ENCODE data around the gene MPC1. TPM values are rescaled to one million over a fixed set of nuclear protein-coding genes. Genes with fewer than 3 reads are reported as not detected.

Gene MPC1
- total and polyA plus RNA-seq, 2 donors (not counting 3 experiments of a cell fraction or from before 2014, with no cell fraction given) = 15.5 to 17.5 TPM

DNA sequence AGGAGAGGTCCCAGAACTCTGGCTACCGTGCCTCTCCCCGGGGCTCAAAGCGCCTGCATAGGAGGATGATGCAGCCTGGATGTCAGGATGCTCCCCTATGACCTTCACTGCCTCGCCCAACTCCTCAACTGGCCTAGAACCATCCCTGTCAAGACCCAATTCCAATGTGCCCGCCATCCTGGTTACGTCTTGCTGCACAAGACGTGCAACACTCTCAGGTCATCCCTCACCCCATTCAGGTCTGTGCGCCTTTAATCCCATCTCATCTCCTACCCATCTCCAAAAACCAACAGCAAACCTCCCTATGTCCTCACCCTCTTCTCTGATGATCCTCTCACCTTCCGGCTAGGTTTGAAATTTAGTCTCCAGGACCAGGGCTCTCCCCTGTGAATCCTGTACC, 43.9 kb downstream of the MPC1 start:
- no TSS peak for BruUV-seq (replicated peaks)
- ChIA-PET POLR2A (no interaction called here), CTCF (no interaction called here)
- Histone ChIP-seq H2AFZ (ENCODE audit: low read depth, low read length) (no peak overlapping the region), H3K27me3 (ENCODE audit: control insufficient read depth in 2 of 2, insufficient read depth in 2 of 2, low read length in 2 of 2) (no peaks in the 10 kb centered on the region), H4K20me1 (replicated peaks; ENCODE audit: control insufficient read depth, extremely low read depth, insufficient read depth, low read length) (no peaks in the 10 kb centered on the region), H3K9me3 (replicated peaks; ENCODE audit: control insufficient read depth, insufficient read depth, low read length) (no peaks in the 10 kb centered on the region), H3K4me3 (replicated peaks in 1 of 3; ENCODE audit: insufficient read depth in 1 of 3, low read depth in 1 of 3, low read length in 3 of 3) (no peak overlapping the region), H3K9ac (replicated peaks; ENCODE audit: extremely low read depth, insufficient read depth, low read length) (no peak overlapping the region), H3K4me1 (ENCODE audit: control insufficient read depth, extremely low read depth, insufficient read depth, low read length) (peaks cover 13% of the 10 kb centered on the region), H3K36me3 (ENCODE audit: control insufficient read depth in 2 of 2, extremely low read depth in 1 of 2, insufficient read depth in 2 of 2, low read length in 2 of 2) (no peaks in the 10 kb centered on the region), H3K4me2 (ENCODE audit: insufficient read depth, low read length) (no peak overlapping the region), H3K9me1 (replicated peaks; ENCODE audit: control insufficient read depth, extremely low read depth, insufficient read depth, low read length) (no peaks in the 10 kb centered on the region), H3K79me2 (ENCODE audit: control insufficient read depth, insufficient read depth, low read length) (peaks cover 51% of the 10 kb centered on the region), H3K27ac (ENCODE audit: insufficient read depth, low read depth, low read length) (no peak overlapping the region)
- no peak for TF ChIP-seq EZH2 (IDR thresholded peaks at IDR 0.05; ENCODE audit: borderline replicate concordance, low read depth, low read length, severe bottlenecking)
- no peak for TF ChIP-seq POLR2AphosphoS5 (IDR thresholded peaks at IDR 0.05; ENCODE audit: insufficient read depth, low read depth, low read length)
- no peak for TF ChIP-seq JUN (IDR thresholded peaks at IDR 0.05; ENCODE audit: borderline replicate concordance, insufficient read depth, insufficient read length, low read depth)
- TF ChIP-seq, protein P1, sequence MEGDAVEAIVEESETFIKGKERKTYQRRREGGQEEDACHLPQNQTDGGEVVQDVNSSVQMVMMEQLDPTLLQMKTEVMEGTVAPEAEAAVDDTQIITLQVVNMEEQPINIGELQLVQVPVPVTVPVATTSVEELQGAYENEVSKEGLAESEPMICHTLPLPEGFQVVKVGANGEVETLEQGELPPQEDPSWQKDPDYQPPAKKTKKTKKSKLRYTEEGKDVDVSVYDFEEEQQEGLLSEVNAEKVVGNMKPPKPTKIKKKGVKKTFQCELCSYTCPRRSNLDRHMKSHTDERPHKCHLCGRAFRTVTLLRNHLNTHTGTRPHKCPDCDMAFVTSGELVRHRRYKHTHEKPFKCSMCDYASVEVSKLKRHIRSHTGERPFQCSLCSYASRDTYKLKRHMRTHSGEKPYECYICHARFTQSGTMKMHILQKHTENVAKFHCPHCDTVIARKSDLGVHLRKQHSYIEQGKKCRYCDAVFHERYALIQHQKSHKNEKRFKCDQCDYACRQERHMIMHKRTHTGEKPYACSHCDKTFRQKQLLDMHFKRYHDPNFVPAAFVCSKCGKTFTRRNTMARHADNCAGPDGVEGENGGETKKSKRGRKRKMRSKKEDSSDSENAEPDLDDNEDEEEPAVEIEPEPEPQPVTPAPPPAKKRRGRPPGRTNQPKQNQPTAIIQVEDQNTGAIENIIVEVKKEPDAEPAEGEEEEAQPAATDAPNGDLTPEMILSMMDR (IDR thresholded peaks at IDR 0.05; ENCODE audit: extremely low read depth in 1 of 2, insufficient read depth in 1 of 2, low read depth in 1 of 2, low read length in 2 of 2) = no peak
- TF ChIP-seq FOS (IDR thresholded peaks at IDR 0.05; ENCODE audit: borderline replicate concordance, insufficient read depth, low read length) = no peak
- TF ChIP-seq MYC (IDR thresholded peaks at IDR 0.05; ENCODE audit: low read depth, low read length) = no peak
- no peak for TF ChIP-seq GATA2 (IDR thresholded peaks at IDR 0.05; ENCODE audit: insufficient read depth, insufficient read length, low read depth, low read length)
- TF ChIP-seq, protein P2, sequence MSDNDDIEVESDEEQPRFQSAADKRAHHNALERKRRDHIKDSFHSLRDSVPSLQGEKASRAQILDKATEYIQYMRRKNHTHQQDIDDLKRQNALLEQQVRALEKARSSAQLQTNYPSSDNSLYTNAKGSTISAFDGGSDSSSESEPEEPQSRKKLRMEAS (IDR thresholded peaks at IDR 0.05; ENCODE audit: insufficient read depth, insufficient read length) = no peak
- dilution Hi-C loops (cut with MboI; ENCODE audit: extremely low pct_ligation_motif_present, low sequenced_read_pairs) = no loop called here
- intact Hi-C loops (cut with micrococcal nuclease) = no loop called here
- no peak for FAIRE-seq
- no peak for DNase-seq (ENCODE audit: low read depth, low spot score)
